HEK293 (cell line): Measurements from ENCODE around the gene IMPACT.

ENCODE experiments used
- ZBTB1 ChIP-seq: fragments of 450-650 bp; formaldehyde crosslinking; IDR thresholded peaks from 2 replicates; pipeline ENCODE4 v1.5.1; 2016; ENCODE audit warnings: missing biosample characterization, missing genetic modification characterization
- ZNF174 ChIP-seq: fragments of 450-650 bp; formaldehyde crosslinking; IDR thresholded peaks from 2 replicates; pipeline ENCODE4 v1.5.0; 2017; ENCODE audit warnings: missing biosample characterization, mild to moderate bottlenecking, missing genetic modification characterization
- ZNF404 ChIP-seq: fragments of 450-650 bp; formaldehyde crosslinking; IDR thresholded peaks from 2 replicates; pipeline ENCODE4 v1.5.1; 2017; ENCODE audit warnings: missing biosample characterization, missing genetic modification characterization
- TF ChIP-seq, protein P1 (sequence below): fragments of 450-650 bp; formaldehyde crosslinking; IDR thresholded peaks from 2 replicates; pipeline ENCODE4 v1.5.1; 2016; ENCODE audit warnings: missing biosample characterization, missing genetic modification characterization
- TF ChIP-seq, protein P2 (sequence below): fragments of 450-650 bp; formaldehyde crosslinking; IDR thresholded peaks from 2 replicates; pipeline ENCODE4 v1.5.1; 2016; ENCODE audit warnings: missing biosample characterization, missing genetic modification characterization

DNA sequence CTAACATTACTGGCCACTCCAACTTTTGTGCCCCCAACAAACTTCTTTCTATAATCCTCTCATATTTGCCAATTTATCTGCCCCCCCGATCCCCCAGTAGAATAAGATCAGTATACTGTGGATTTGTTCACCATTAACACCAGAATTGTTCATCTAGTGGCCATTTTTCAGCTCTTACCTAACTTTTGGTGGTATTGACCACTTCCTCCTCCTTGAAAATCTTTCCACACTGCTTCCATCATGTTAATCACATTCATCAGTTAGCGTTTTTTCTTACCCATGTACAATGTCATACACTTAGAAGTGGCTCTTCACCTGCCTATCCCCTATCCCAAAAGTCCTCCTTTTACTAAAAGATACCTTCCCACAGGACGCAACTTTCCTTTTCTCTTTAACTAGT is 6.1 kb downstream of the IMPACT start:
- TF ChIP-seq ZBTB1 (tag by site-specific recombination) (no peak), ZNF404 (no peak), ZNF174 (tag by site-specific recombination) (no peak)
- TF ChIP-seq, protein P1, sequence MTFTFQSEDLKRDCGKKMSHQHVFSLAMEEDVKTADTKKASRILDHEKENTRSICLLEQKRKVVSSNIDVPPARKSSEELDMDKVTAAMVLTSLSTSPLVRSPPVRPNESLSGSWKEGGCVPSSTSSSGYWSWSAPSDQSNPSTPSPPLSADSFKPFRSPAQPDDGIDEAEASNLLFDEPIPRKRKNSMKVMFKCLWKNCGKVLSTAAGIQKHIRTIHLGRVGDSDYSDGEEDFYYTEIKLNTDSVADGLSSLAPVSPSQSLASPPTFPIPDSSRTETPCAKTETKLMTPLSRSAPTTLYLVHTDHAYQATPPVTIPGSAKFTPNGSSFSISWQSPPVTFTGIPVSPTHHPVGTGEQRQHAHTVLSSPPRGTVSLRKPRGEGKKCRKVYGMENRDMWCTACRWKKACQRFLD (tag by site-specific recombination) = no peak
- TF ChIP-seq, protein P2, sequence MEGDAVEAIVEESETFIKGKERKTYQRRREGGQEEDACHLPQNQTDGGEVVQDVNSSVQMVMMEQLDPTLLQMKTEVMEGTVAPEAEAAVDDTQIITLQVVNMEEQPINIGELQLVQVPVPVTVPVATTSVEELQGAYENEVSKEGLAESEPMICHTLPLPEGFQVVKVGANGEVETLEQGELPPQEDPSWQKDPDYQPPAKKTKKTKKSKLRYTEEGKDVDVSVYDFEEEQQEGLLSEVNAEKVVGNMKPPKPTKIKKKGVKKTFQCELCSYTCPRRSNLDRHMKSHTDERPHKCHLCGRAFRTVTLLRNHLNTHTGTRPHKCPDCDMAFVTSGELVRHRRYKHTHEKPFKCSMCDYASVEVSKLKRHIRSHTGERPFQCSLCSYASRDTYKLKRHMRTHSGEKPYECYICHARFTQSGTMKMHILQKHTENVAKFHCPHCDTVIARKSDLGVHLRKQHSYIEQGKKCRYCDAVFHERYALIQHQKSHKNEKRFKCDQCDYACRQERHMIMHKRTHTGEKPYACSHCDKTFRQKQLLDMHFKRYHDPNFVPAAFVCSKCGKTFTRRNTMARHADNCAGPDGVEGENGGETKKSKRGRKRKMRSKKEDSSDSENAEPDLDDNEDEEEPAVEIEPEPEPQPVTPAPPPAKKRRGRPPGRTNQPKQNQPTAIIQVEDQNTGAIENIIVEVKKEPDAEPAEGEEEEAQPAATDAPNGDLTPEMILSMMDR = no peak
